ENCODE measurements around the gene HOXA6. TPM values are rescaled to one million over a fixed set of nuclear protein-coding genes. Genes with fewer than 3 reads are reported as not detected.
A peak's percentile ranks its signal among the peaks of the same experiment; 100 is the strongest.

Gene HOXA6
- total RNA-seq, 2 experiments from 2014 or later, result not detected

- peak overlapping the region; percentile 51 for H3K4me3 Mint-ChIP-seq
These were observed 18.5 kb upstream of the HOXA6 start for GRCh38 chr7:27165996-27166530.

GRCh38 chr7:27165089-27165995 is 17.8 kb upstream of the HOXA6 start, which contains the start of gene HOXA9:
Gene HOXA9, minus strand, starts transcription at chr7:27165537. Its CDS starts 80 bp downstream, at chr7:27165457.
- Histone ChIP-seq H3K4me1 (ENCODE audit: insufficient read depth, low read length) (peaks cover 67% of the 10 kb centered on the region), H3K27ac (ENCODE audit: low read depth in 1 of 2, low read length in 2 of 2) (no peak within 1 kb of the TSS), H3K36me3 (ENCODE audit: insufficient read depth, low read length) (no peaks in the 10 kb centered on the region), H3K27me3 (ENCODE audit: control insufficient read depth in 1 of 2, insufficient read depth in 2 of 2, low read length in 2 of 2) (peaks cover 83 to 95% of the 10 kb centered on the region in 2 experiments), H3K9me3 (ENCODE audit: control insufficient read depth in 1 of 2, insufficient read depth in 1 of 2, low read length in 2 of 2) (peaks cover 0 to 68% of the 10 kb centered on the region in 2 experiments), H3K4me3 (ENCODE audit: low read length) (no peak within 1 kb of the TSS)
- POLR2A ChIA-PET, result interaction anchor here (0.7 to 1.3 kb wide), 3 partner anchors 9 to 25 kb away, joined by 3 read pairs; no protein-coding TSS in a partner anchor
- CTCF ChIA-PET, result interaction anchor here (1.3 to 2.5 kb wide), 3 partner anchors 14 to 796 kb away, joined by 4 to 9 read pairs (median 6); no protein-coding TSS in a partner anchor
- peaks cover 4% of the 10 kb centered on the region for H3K36me3 Mint-ChIP-seq (ENCODE audit: low read depth)
- intact Hi-C loops (cut with DNase I, micrococcal nuclease), result loop anchor here (10.0 kb wide), 4 partner anchors 871 to 1081 kb away; partner anchors contain the start of gene SNX10 (in 1 of the 2)
- peaks cover 89% of the 10 kb centered on the region for H3K27me3 Mint-ChIP-seq
- ATAC-seq (ENCODE audit: poor library complexity) (no peak), DNase-seq (peak in 3 of 14 experiments; percentile 38 to 68 (median 67))
- H3K9me3 Mint-ChIP-seq, result no peaks in the 10 kb centered on the region
- peak within 1 kb of the TSS; percentile 77 for H3K27ac Mint-ChIP-seq
- TF ChIP-seq CTCF (IDR thresholded peaks at IDR 0.05), result no peak
- H3K4me3 Mint-ChIP-seq, result peak within 1 kb of the TSS; percentile 56
- H3K4me1 Mint-ChIP-seq (ENCODE audit: low read depth), result peaks cover 42% of the 10 kb centered on the region

More at GRCh38 chr7:27165996-27166530, 18.5 kb upstream of the HOXA6 start:
- intact Hi-C loops (cut with DNase I, micrococcal nuclease), result loop anchor here (2.0 to 10.0 kb wide), 5 partner anchors 871 to 1305 kb away; partner anchors contain the start of gene SNX10 (in 1 of the 2)
- Histone ChIP-seq H3K27ac (ENCODE audit: low read depth in 1 of 2, low read length in 2 of 2) (no peak overlapping the region), H3K4me1 (ENCODE audit: insufficient read depth, low read length) (peaks cover 60% of the 10 kb centered on the region), H3K27me3 (ENCODE audit: control insufficient read depth in 1 of 2, insufficient read depth in 2 of 2, low read length in 2 of 2) (peaks cover 83 to 96% of the 10 kb centered on the region in 2 experiments), H3K36me3 (ENCODE audit: insufficient read depth, low read length) (no peaks in the 10 kb centered on the region), H3K9me3 (ENCODE audit: control insufficient read depth in 1 of 2, insufficient read depth in 1 of 2, low read length in 2 of 2) (peaks cover 0 to 65% of the 10 kb centered on the region in 2 experiments), H3K4me3 (ENCODE audit: low read length) (no peak overlapping the region)
- H3K9me3 Mint-ChIP-seq, result no peaks in the 10 kb centered on the region
- no peak for ATAC-seq (ENCODE audit: poor library complexity)
- peaks cover 43% of the 10 kb centered on the region for H3K4me1 Mint-ChIP-seq (ENCODE audit: low read depth)
- H3K36me3 Mint-ChIP-seq (ENCODE audit: low read depth), result peaks cover 4% of the 10 kb centered on the region
- TF ChIP-seq CTCF (IDR thresholded peaks at IDR 0.05), result no peak
- peaks cover 92% of the 10 kb centered on the region for H3K27me3 Mint-ChIP-seq
- peak overlapping the region; percentile 77 for H3K27ac Mint-ChIP-seq
- CTCF ChIA-PET, result interaction anchor here (1.3 to 2.5 kb wide), 3 partner anchors 14 to 797 kb away, joined by 4 to 9 read pairs (median 6); no protein-coding TSS in a partner anchor
- DNase-seq, result peak in 1 of 14 experiments; percentile 25
- POLR2A ChIA-PET, result interaction anchor here (0.7 to 1.3 kb wide), 4 partner anchors 8 to 24 kb away, joined by 3 read pairs; partner anchors contain the start of gene HOXA6

All from CD4-positive, alpha-beta T cell (primary cell).